GM19099 (cell line): ENCODE data around the gene RABGAP1.

Experiments used
- POLR2A ChIP-seq: IDR thresholded peaks from 3 replicates; pipeline ENCODE4 v1.6.1; 2011; ENCODE audit warnings: low read depth; ENCODE audit not compliant: insufficient read length; ENCODE audit errors: extremely low read depth

The RABGAP1 gene

GRCh38 chr9:123026425-123026824 lies 85.6 kb downstream of the RABGAP1 start:
- TF ChIP-seq POLR2A, result no peak

DNA sequence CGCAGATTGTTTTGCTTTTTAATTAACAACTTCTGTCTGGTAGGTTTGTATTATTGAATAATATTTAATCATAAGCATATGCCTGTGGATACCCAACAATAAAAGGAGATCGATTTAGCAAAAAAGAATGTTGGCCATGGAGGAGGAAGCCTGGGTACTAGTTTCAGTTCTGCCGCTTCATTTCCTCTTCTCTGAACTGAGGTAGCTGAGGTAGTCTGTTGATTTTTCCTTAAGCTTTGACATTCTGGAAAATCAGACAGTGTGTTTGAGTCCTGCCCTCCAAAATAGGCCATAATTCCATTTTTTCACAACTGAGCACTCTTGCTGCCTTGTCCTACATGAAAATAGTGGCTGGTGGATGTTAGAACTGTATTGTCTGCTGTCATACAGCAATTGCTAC lies 86.7 kb downstream of the RABGAP1 start:
- no peak for TF ChIP-seq POLR2A

- TF ChIP-seq POLR2A, result no peak
Measured at GRCh38 chr9:123028136-123028535, 87.3 kb downstream of the RABGAP1 start.

DNA sequence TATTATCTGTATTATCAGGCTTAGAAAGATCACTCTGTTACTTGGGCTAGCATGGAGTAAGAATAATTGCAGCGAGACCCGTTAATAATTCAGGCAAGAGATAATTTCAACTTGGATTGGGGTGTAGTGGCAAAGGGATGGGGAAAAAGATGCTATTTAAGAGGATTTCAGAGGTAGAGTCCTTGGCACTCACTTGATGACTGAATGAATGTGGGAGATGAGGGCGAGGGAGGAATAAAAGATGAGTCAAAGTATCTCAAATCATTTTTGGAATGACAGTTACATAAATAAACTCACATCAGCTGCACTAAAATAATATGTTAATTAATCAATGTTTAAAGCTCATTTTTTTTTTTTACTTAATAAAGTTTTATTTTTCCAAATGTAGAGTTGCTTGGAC lies 88.2 kb downstream of the RABGAP1 start:
- no peak for TF ChIP-seq POLR2A

DNA sequence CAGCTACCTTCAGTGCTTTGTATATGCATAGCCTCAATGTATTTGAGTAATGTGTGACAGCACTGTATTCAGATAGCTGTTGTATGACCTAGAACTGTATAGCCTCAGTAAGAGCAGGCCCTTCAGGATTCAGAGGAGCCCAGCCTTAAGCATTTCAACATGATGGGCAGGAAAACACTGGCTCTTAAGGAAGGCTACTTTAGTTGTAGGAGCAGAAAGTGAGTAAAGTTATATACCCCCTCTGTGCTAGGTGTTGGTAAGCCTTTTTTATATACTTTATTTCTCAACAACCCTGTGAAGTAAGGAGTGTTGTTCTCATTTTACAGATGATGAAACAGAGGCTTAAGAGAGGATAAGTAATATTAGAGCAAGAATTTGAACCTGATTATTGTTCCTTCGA lies 91.1 kb downstream of the RABGAP1 start:
- no peak for TF ChIP-seq POLR2A

DNA sequence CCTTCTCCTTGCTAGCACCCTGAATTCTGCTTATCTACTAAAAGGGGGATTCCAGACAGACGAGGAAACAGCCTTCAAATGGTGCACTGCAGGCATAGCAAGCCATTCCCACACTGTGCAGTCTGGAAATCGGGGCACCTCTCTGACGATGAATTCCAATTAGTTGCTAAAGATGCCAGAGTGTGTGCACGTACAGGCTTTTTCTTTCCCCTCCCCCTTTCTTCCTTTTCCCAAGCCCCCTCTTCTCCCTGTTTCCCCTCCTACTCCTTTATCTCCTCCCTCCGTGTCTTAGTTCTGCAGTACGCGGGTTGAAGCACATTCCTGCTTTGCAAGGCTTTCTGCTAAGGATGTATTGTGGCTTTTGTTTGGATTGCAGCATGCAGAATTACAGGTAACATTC lies 92.5 kb downstream of the RABGAP1 start, which contains the start of gene GPR21:
GPR21 (plus strand) TSS at position 316 of the 400 bp plus-strand sequence. CDS start 900 bp downstream, outside the sequence.
- TF ChIP-seq POLR2A, result no peak

GRCh38 chr9:123033864-123034601 lies 93.2 kb downstream of the RABGAP1 start:
- no peak for TF ChIP-seq POLR2A

GRCh38 chr9:123034881-123035510 lies 94.2 kb downstream of the RABGAP1 start:
- TF ChIP-seq POLR2A, result no peak

- no peak for TF ChIP-seq POLR2A
Measured at GRCh38 chr9:123035791-123036190, 95.0 kb downstream of the RABGAP1 start.

DNA sequence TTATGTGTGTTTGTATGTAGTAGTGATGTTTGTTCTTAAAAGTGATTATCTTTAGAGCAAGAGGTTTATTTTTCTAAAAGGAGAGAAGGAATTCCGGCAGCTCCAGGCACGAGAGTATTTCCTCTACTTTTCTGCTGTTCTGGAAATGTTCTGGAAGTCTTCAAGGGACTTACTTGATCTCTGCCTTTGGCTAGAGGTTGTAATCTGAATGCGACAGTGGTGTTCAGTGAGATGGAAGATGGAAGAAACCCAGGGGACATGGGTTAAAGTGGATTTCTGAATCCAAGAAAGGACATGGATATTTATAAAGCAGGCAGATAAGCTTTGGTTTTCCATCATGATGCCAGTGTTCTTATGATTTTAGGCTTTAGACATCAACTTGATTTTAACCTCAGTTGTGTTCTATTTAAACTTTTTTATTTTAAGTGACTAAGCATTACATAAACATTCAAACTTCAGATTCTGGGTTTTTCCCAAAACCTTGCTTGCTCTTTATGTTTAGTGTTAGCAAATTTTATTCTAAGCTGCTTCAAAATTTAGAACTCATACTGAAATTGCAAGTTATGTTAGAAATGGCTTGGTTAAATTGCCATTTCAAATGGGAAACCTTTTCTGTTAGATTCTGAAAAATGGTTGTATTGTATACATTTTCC lies 96.2 kb downstream of the RABGAP1 start:
- TF ChIP-seq POLR2A, result no peak

- TF ChIP-seq POLR2A, result no peak
Measured at GRCh38 chr9:123039617-123040219, 98.9 kb downstream of the RABGAP1 start.

GRCh38 chr9:123040801-123041200 lies 100.0 kb downstream of the RABGAP1 start:
- no peak for TF ChIP-seq POLR2A

- TF ChIP-seq POLR2A, result no peak
Measured at GRCh38 chr9:123041489-123041888, 100.7 kb downstream of the RABGAP1 start.

DNA sequence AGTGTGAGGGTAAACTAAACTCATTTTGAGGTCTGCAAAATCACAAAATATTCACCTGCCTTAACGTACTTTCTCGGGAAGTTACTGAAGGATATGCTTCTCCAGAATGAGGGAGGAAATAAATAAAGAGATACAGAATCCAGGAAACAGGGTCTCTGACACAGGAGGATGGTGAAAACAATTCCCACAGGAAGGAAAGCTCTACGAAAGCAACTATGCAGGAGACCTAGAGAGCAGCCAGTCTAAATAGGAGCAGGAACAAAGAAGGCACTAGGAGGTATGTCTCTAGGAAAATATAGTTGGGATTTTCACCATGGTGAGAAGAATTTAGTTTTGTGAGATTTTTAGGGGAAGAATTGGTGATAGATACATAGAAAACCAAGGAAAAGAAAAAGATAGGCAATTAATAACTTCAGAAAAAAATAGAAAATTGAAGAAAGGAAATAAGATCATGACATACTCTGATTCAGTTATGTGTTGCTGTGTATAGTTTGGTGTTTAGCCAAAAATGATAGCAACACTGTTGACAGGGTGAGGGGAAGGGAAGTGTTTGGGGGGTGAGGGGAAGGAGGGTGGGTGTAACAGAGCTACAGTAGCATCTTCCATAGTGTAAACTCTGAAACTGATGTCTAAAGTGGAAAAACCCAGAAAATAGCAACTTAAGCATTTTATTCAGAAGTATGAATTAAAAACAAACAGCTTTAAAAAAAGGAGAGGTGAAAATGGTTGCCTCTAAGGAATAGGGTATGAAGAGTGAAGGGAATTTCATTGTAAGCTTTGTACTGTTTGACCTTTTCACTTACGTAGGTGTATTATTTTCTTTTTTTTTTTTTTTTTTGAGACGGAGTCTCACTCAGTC lies 102.5 kb downstream of the RABGAP1 start:
- TF ChIP-seq POLR2A, result no peak
